ENCODE results near the gene CGB2.
A peak's percentile ranks its signal among the peaks of the same experiment; 100 is the strongest.
"Not testable (repeated sequence)": the region's sequence is repeated elsewhere in the genome, so short reads cannot be mapped to it uniquely, and the experiment has no call there.

The CGB2 gene

DNA sequence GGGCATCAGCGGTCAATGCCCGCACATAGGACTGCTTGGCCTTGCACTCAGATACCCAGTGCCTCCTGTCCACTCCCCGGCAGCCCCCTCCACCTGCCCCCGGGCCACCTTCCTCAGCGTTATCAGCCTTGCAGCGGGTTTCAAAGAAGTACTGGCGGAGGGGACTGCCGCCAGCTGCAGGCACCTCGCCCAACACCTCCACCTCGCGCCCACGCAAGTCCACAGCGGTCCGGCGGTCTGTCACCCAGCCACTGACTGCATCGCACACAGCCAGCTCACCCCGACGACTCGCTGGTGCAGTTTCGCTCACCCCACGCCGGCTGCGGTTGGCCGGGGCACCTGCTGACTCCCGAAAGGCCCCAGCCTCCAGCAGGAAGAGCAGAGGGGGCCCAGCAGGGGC, 29.8 kb downstream of the CGB2 start:
- peaks cover 75% of the 10 kb centered on the region for H3K27me3 Mint-ChIP-seq
- no peak overlapping the region for H3K27ac Mint-ChIP-seq

DNA sequence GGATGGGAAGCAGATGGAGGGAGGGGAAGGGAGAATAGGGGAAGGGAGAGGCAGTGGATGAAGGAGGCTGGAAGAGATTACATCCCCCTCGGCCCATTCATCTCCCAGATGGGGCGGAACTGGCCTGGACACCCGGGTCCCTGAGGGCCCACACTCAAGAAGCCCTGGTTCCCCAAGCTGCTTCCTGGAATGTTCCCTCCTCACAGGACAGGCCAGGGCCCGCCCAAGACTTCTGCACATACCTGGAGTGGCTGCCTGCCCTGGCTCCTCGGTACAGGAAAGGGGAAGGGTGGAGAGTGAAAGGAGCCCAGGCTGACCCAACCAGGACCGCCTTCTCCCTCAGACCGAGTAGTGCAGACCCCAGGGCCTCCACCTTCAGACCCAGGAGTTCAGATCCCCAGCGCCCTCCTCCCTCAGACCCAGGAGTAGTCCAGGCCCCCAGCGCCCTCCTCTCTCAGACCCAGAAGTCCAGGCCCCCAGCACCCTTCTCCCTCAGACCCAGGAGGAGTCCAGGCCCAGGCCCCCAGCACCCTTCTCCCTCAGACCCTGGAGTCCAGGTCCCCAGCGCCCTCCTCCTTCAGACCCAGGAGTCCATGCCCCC, 32.4 kb downstream of the CGB2 start:
- Mint-ChIP-seq H3K27ac (no peak overlapping the region), H3K4me3 (no peak overlapping the region), H3K4me1 (ENCODE audit: low read depth) (no peaks in the 10 kb centered on the region)

More for the DNA sequence above, 29.8 kb downstream of the CGB2 start:
- Mint-ChIP-seq H3K4me1 (ENCODE audit: low read depth) (peaks cover 17% of the 10 kb centered on the region), H3K4me3 (no peak overlapping the region), H3K9me3 (no peaks in the 10 kb centered on the region), H3K36me3 (ENCODE audit: low read depth) (no peaks in the 10 kb centered on the region)
- no peak for DNase-seq

DNA sequence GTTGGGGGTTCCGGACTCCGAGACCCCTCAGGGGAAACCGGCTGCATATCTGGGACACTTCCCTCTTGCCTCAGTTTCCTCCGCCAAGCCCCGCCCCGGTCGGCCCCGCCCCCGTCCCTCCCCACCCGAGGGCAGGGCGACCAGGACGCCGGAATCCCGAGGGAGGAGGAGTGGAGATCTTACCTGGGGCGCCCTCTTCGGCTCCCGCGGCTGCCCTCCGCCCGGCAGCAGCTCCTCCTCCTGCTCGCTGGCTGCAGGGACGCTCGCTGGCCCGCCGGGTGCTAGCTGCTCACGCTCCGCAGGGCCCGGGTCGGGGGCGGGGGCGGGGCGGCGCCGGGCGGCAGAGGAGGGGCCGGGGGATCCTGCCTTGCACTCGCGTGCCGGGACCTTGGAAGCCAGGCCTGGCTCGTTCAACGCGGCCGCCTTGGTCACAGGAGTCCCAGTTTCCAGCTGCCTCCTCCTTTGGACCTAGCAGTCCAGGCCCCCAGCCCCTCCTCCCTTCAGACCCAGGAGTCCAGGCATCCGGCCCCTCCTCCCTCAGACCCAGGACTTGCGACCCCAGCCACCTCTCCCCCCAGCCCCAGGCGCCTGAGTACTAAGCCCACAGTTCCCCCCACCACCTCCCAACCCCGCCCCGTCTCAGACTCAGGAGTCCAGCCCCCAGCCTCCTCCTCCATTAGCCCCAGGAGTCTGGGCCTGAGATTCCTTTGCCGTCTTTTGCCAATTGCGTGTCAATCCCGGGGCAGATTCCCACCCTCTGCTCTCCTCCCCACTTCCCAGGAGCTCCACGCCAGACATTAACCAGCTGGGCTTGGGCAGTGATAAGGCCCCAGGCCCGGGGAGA, 33.3 kb downstream of the CGB2 start, which contains the start of gene NTF4:
Gene NTF4 (minus strand): TSS at position 51 of the 844 bp plus-strand sequence. CDS start 2,821 bp downstream, outside the sequence.
- no peak within 1 kb of the TSS for H3K27ac Mint-ChIP-seq
- peaks cover 69% of the 10 kb centered on the region for H3K27me3 Mint-ChIP-seq
- H3K9me3 Mint-ChIP-seq: peaks cover 2% of the 10 kb centered on the region
- H3K36me3 Mint-ChIP-seq (ENCODE audit: low read depth): no peaks in the 10 kb centered on the region
- H3K4me1 Mint-ChIP-seq (ENCODE audit: low read depth): no peaks in the 10 kb centered on the region
- no peak for DNase-seq
- H3K4me3 Mint-ChIP-seq: no peak within 1 kb of the TSS

More for the DNA sequence above, 32.4 kb downstream of the CGB2 start:
- no peak for DNase-seq
- H3K9me3 Mint-ChIP-seq: no peaks in the 10 kb centered on the region
- H3K27me3 Mint-ChIP-seq: peaks cover 68% of the 10 kb centered on the region
- H3K36me3 Mint-ChIP-seq (ENCODE audit: low read depth): no peaks in the 10 kb centered on the region

DNA sequence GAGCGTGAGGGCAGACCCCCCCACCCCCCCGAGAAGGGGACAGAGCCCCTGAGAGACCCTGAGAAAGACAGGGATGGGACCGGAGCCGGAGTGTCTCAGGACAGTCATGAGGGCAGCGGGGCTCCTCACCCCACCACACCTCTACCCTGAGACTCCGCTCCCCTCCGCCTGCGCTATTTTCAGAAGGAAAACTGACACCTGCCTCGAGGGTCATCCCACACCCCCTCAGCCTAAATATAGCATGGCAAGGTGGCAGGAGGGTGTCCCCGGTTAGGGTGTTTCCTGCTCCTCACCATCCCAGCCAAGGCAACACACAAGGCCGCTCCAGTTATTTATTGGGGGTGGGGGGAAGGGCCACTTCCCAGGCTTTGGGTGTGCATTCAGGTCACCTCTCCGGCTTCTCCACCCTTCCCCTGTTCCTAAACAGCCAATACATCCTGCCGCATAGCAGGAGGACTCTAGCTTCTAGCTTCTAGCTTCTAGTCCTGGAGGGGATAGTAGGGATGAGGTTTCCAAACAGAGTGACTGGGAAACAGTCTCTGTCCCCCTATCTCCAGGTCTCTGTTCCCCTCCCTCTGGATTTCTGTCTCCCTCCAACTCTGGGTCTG, 34.3 kb downstream of the CGB2 start:
- no peak for DNase-seq
- H3K4me3 Mint-ChIP-seq: no peak overlapping the region
- H3K27me3 Mint-ChIP-seq: peaks cover 73% of the 10 kb centered on the region
- H3K27ac Mint-ChIP-seq: no peak overlapping the region
- H3K9me3 Mint-ChIP-seq: peaks cover 2% of the 10 kb centered on the region
- H3K36me3 Mint-ChIP-seq (ENCODE audit: low read depth): no peaks in the 10 kb centered on the region
- no peaks in the 10 kb centered on the region for H3K4me1 Mint-ChIP-seq (ENCODE audit: low read depth)

DNA sequence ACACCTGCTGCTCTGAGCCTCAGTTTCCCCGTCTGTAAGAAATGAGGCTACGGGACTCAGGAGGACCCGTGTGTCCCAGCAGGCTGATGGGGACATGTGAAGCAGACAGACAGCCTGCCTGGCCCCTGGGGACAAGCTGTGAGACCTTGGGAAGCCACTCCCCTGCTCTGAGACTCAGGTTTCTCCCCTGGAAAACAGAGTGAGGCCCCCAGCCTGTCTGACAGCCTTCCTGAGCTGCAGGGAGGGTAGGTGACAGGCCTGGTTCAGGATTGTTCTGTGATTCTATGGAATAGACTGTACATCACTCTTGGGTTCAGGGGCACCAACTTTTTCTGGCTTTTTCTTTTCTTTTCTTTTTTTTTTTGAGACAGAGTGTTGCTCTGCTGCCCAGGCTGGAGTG, 35.9 kb downstream of the CGB2 start:
- H3K9me3 Mint-ChIP-seq: peaks cover 2% of the 10 kb centered on the region
- H3K27ac Mint-ChIP-seq: no peak overlapping the region
- no peak for DNase-seq
- H3K27me3 Mint-ChIP-seq: peaks cover 76% of the 10 kb centered on the region
- H3K36me3 Mint-ChIP-seq (ENCODE audit: low read depth): no peaks in the 10 kb centered on the region
- no peak overlapping the region for H3K4me3 Mint-ChIP-seq
- no peaks in the 10 kb centered on the region for H3K4me1 Mint-ChIP-seq (ENCODE audit: low read depth)

DNA sequence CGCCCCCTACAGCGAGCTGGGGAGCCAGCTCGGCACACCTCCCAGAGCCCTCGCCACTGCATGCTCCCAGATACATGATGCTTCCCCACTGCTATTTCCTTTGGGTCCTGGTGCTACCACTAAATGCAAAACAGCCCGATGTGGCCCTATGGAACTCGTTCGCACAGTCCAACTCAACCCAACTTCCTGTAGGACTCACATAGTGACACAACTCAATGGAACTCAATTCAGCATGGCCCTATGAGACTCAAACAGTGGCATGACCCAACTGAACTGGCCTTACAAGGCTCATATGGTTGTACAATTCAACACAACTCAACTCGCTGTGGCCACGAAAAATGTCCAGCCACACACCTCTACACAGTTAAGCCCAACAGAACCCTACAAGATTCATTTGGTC, 37.3 kb downstream of the CGB2 start:
- Mint-ChIP-seq H3K27ac (no peak overlapping the region), H3K9me3 (peaks cover 2% of the 10 kb centered on the region), H3K4me1 (ENCODE audit: low read depth) (peaks cover 8% of the 10 kb centered on the region), H3K4me3 (no peak overlapping the region), H3K27me3 (peaks cover 82% of the 10 kb centered on the region), H3K36me3 (ENCODE audit: low read depth) (no peaks in the 10 kb centered on the region)
- no peak for DNase-seq

DNA sequence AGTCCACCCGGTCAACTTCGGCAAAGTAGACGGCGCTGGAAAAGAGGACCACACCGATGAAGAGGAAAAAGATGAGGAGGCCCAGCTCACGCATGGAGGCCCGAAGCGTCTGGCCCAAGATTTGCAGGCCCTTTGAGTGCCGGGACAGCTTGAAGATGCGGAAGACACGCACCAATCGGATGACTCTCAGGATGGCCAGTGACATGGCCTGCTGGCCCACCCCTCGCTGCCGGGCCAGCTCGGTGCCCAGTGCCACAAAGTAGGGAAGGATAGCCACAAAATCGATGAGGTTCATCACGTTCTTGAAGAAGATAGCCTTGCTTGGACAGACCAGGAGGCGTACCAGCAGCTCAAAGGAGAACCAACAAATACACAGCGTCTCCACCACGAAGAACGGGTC, 38.7 kb downstream of the CGB2 start:
- peaks cover 82% of the 10 kb centered on the region for H3K27me3 Mint-ChIP-seq
- no peaks in the 10 kb centered on the region for H3K36me3 Mint-ChIP-seq (ENCODE audit: low read depth)
- H3K4me1 Mint-ChIP-seq (ENCODE audit: low read depth): peaks cover 8% of the 10 kb centered on the region
- no peak overlapping the region for H3K4me3 Mint-ChIP-seq
- DNase-seq: no peak
- H3K9me3 Mint-ChIP-seq: peaks cover 2% of the 10 kb centered on the region
- H3K27ac Mint-ChIP-seq: no peak overlapping the region

DNA sequence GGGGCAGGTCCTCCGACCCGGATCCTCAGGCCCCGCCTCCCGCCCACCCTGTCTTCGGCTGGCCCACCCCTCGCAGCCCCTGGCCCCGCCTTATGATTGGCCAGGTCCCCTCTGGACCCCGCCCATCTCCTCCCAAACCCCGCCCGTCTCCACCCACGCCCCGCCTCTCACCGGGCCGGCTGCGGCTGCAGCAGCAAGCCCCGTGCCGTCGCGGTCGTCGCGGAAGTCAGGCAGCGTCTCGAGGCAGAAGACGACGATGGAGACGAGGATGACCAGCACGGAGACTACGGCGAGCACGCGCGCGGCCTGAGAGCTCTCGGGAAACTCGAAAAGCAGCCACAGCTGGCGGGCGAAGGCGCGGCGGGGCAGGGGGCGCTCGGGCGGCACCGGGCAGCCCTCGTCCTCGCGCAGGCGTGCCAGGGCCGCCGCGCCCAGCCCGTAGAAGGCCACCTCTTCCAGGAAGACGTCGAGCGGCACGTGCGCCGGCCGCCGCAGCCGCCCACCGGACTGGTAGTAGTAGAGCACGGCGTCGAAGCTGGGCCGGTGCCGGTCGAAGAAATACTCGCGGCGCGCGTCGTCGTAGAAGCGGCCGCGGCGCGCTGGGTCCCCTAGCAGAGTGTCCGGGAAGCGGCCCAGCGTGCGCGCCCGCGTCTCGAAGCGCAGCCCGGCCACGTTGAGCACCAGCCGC, 40.3 kb downstream of the CGB2 start:
- DNase-seq: peak; percentile 49
- peaks cover 2% of the 10 kb centered on the region for H3K9me3 Mint-ChIP-seq
- H3K27ac Mint-ChIP-seq: no peak overlapping the region
- peaks cover 8% of the 10 kb centered on the region for H3K4me1 Mint-ChIP-seq (ENCODE audit: low read depth)
- H3K36me3 Mint-ChIP-seq (ENCODE audit: low read depth): no peaks in the 10 kb centered on the region
- peaks cover 76% of the 10 kb centered on the region for H3K27me3 Mint-ChIP-seq
- H3K4me3 Mint-ChIP-seq: no peak overlapping the region

DNA sequence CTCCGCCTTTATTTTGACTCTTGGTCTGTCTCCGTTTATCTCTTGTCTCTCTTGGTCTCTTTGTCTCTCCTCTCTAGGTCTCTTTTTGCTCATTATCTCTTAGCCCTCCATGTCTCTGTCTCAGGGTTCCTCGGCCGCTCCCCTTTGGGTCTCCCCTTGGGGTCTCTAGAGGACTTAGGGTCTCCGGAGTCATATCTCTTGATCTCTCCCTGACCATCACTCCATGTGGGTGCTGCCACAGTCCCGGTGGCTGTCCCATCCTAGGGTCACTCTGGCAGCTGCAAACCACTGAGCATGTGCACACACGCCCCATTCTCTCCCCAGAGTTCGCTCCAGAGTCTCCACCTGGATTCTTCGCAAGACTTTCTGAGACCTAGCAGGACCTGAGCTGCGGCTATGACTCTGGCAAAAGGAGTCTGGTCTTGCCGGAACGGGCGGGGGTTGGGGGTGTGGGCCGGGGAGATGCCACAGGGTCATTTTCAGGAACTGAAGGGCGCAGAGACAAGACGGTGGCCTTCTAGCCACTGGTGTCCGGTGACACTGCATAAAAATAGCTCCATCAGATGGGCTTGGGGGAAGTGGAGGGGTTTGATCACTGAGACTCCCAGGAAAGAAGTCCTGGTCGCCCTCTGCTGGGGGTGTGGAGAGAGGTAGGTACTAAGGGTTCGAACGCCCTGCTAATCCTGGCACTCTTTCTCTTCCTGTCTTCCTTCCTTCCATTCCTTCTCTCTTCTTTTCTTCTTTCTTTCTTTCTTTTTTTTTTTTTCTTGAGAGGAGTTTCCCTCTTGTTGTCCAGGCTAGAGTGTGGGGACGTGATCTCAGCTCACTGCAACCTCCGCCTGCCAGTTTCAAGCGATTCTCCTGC, 42.1 kb downstream of the CGB2 start:
- Mint-ChIP-seq H3K9me3 (peaks cover 2% of the 10 kb centered on the region), H3K27me3 (peaks cover 72% of the 10 kb centered on the region)

DNA sequence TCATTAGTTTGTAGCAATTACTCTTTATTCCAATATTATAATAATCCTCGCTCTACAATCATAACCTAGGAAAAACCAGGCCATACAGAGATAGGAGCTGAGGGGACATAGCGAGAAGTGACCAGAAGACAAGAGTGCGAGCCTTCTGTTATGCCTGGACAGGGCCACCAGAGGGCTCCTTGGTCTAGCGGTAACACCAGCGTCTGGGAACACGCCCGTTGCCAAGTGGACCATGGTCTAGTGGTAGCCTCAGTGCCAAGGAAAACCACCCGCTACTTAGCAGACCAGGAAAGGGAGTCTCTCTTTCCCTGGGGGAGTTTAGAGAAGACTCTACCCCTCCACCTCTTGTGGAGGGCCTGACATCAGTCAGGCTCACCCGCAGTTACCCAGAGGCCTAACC, 43.2 kb downstream of the CGB2 start:
- H3K4me1 Mint-ChIP-seq (ENCODE audit: low read depth); H3K27ac Mint-ChIP-seq; H3K4me3 Mint-ChIP-seq; H3K9me3 Mint-ChIP-seq; DNase-seq; H3K36me3 Mint-ChIP-seq (ENCODE audit: low read depth): not testable (repeated sequence)
- H3K27me3 Mint-ChIP-seq: peaks cover 61% of the 10 kb centered on the region

More for the DNA sequence above, 42.1 kb downstream of the CGB2 start:
- peaks cover 8% of the 10 kb centered on the region for H3K4me1 Mint-ChIP-seq (ENCODE audit: low read depth)
- H3K36me3 Mint-ChIP-seq (ENCODE audit: low read depth): no peaks in the 10 kb centered on the region
- H3K4me3 Mint-ChIP-seq: no peak overlapping the region
- no peak overlapping the region for H3K27ac Mint-ChIP-seq
- DNase-seq: no peak

DNA sequence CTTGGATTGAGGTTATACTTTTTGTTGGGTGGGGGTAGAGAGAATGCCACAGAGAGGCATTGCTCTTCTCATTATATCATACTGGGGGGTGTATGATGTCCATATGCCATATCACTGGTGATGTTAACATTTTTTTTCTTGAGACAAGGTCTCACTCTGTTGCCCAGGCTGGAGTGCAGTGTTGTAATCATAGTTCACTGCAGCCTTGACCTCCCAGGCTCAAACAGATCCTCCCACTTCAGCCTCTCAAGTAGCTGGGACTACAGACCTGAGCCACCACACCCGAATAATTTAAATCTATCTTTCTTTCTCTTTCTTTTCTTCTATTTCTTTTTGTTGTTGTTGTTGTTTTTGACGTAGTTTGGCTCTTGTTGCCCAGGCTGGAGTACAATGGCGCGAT, 48.7 kb downstream of the CGB2 start:
- Mint-ChIP-seq H3K4me1 (ENCODE audit: low read depth) (peaks cover 8% of the 10 kb centered on the region), H3K36me3 (ENCODE audit: low read depth) (peaks cover 3% of the 10 kb centered on the region), H3K4me3 (no peak overlapping the region), H3K27me3 (peaks cover 16% of the 10 kb centered on the region), H3K9me3 (no peaks in the 10 kb centered on the region), H3K27ac (no peak overlapping the region)
- no peak for DNase-seq

DNA sequence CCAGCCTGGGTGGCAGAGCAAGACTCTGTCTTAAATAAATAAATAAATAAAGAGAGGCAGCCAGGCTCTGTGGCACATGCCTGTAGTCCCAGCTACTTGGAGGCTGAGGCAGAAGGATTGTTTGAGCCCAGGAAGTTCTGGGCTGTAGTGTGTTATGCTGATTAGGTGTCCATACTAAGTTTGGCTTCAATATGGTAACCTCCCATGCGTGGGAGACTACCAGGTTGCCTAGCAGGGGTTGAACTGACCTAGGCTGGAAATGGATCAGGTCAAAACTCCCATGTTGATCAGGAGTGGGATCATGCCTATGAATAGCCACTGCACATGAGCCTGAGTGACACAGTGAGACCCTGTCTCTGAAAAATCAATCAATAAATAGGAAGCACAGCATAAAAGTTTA, 49.6 kb downstream of the CGB2 start:
- peaks cover 9% of the 10 kb centered on the region for H3K4me1 Mint-ChIP-seq (ENCODE audit: low read depth)
- no peak overlapping the region for H3K27ac Mint-ChIP-seq
- H3K4me3 Mint-ChIP-seq: no peak overlapping the region
- peaks cover 7% of the 10 kb centered on the region for H3K27me3 Mint-ChIP-seq
- no peaks in the 10 kb centered on the region for H3K9me3 Mint-ChIP-seq
- H3K36me3 Mint-ChIP-seq (ENCODE audit: low read depth): peaks cover 12% of the 10 kb centered on the region
- DNase-seq: no peak

Data from activated T-cell treated with anti-CD3 and anti-CD28 coated beads, Interleukin-2, amount 50 U/mL, for 24 hours (primary cell).